Osteoblast (primary cell): ENCODE measurements around the gene CD40. TPM values are rescaled to one million over a fixed set of nuclear protein-coding genes. Genes with fewer than 3 reads are reported as not detected.

Experiments
- DNase-seq: peaks from one replicate; pipeline ENCODE4 v3.0.0; 2011; ENCODE audit warnings: low spot score, mixed read lengths; ENCODE audit not compliant: insufficient read length; ENCODE audit errors: missing footprints
- H2AFZ ChIP-seq: 2 replicates; pipeline ENCODE4 v1.6.0; 2011; ENCODE audit warnings: mild to moderate bottlenecking, low read length
- H3K27ac ChIP-seq: 2 replicates; pipeline ENCODE4 v1.5.1; 2011; ENCODE audit warnings: mild to moderate bottlenecking, low read depth, low read length, moderate library complexity
- H3K27me3 ChIP-seq: 2 replicates; pipeline ENCODE4 v1.6.0; 2012; ENCODE audit warnings: mild to moderate bottlenecking, control low read depth, inconsistent platforms, low read length, moderate library complexity; ENCODE audit not compliant: insufficient read depth
- H3K36me3 ChIP-seq: 2 replicates; pipeline ENCODE4 v1.5.1; 2011; ENCODE audit warnings: mild to moderate bottlenecking, low read length, control low read depth, moderate library complexity; ENCODE audit not compliant: insufficient read depth
- H3K4me1 ChIP-seq: 2 replicates; pipeline ENCODE4 v1.5.1; 2011; ENCODE audit warnings: mild to moderate bottlenecking, low read length, control low read depth, moderate library complexity; ENCODE audit not compliant: insufficient read depth
- H3K4me2 ChIP-seq: 2 replicates; pipeline ENCODE4 v1.6.0; 2011; ENCODE audit warnings: mild to moderate bottlenecking, low read length; ENCODE audit not compliant: insufficient read depth
- H3K4me3 ChIP-seq: fragments of 200-600 bp; sonication (generic); 3 replicates; pipeline ENCODE4 v1.5.1; 2012; ENCODE audit warnings: mild to moderate bottlenecking, low read length, inconsistent platforms; ENCODE audit not compliant: insufficient read depth
- H3K79me2 ChIP-seq: 2 replicates; pipeline ENCODE4 v1.6.0; 2012; ENCODE audit warnings: mild to moderate bottlenecking, low read length, control low read depth, inconsistent platforms; ENCODE audit not compliant: insufficient read depth
- H3K9me3 ChIP-seq: 2 replicates; pipeline ENCODE4 v1.5.1; 2011; ENCODE audit warnings: low read depth, low read length, control low read depth
- H4K20me1 ChIP-seq: 2 replicates; pipeline ENCODE4 v1.6.0; 2012; ENCODE audit warnings: mild to moderate bottlenecking, low read length, control low read depth; ENCODE audit not compliant: insufficient read depth
- CTCF ChIP-seq: IDR thresholded peaks from 2 replicates; pipeline ENCODE4 v1.5.1; 2011; ENCODE audit warnings: mild to moderate bottlenecking, low read depth, low read length, moderate library complexity; ENCODE audit errors: extremely low read depth
- total RNA-seq: library from RNA; depleted of rRNA; stranded (reverse); fragments of >200 nt; gene quantifications from 2 replicates; pipeline ENCODE4 v1.2.3, GENCODE V29; 2012

Gene CD40
- total RNA-seq, 1 donor: 2.5 TPM

GRCh38 chr20:46119547-46119946 lies 1.4 kb downstream of the CD40 start:
- no peak for TF ChIP-seq CTCF
- Histone ChIP-seq H3K36me3 (no peaks in the 10 kb centered on the region), H2AFZ (no peak overlapping the region), H3K27me3 (peaks cover 7% of the 10 kb centered on the region), H3K79me2 (no peaks in the 10 kb centered on the region), H4K20me1 (peaks cover 5% of the 10 kb centered on the region), H3K4me1 (peaks cover 13% of the 10 kb centered on the region), H3K4me3 (no peak overlapping the region), H3K4me2 (no peak overlapping the region), H3K27ac (no peak overlapping the region), H3K9me3 (no peaks in the 10 kb centered on the region)
- DNase-seq: no peak

- H3K4me2 ChIP-seq: no peak overlapping the region
- H2AFZ ChIP-seq: no peak overlapping the region
- no peak for TF ChIP-seq CTCF
- H4K20me1 ChIP-seq: peaks cover 5% of the 10 kb centered on the region
- H3K27me3 ChIP-seq: peaks cover 7% of the 10 kb centered on the region
- H3K27ac ChIP-seq: no peak overlapping the region
- H3K79me2 ChIP-seq: no peaks in the 10 kb centered on the region
- H3K36me3 ChIP-seq: no peaks in the 10 kb centered on the region
- no peak for DNase-seq
- H3K9me3 ChIP-seq: no peaks in the 10 kb centered on the region
- no peak overlapping the region for H3K4me3 ChIP-seq
- peaks cover 13% of the 10 kb centered on the region for H3K4me1 ChIP-seq
Observed at GRCh38 chr20:46120136-46120535, 2.0 kb downstream of the CD40 start.

- H3K79me2 ChIP-seq: no peaks in the 10 kb centered on the region
- H3K4me2 ChIP-seq: peak overlapping the region; percentile 15
- H3K9me3 ChIP-seq: no peaks in the 10 kb centered on the region
- H3K4me1 ChIP-seq: peaks cover 13% of the 10 kb centered on the region
- no peaks in the 10 kb centered on the region for H3K27me3 ChIP-seq
- no peak overlapping the region for H3K4me3 ChIP-seq
- H2AFZ ChIP-seq: no peak overlapping the region
- H3K36me3 ChIP-seq: no peaks in the 10 kb centered on the region
- DNase-seq: no peak
- H4K20me1 ChIP-seq: peaks cover 5% of the 10 kb centered on the region
- no peak for TF ChIP-seq CTCF
- no peak overlapping the region for H3K27ac ChIP-seq
Observed at GRCh38 chr20:46121184-46121930, 3.2 kb downstream of the CD40 start.

GRCh38 chr20:46122071-46122470 lies 4.0 kb downstream of the CD40 start:
- DNase-seq: peak; percentile 96
- H3K27me3 ChIP-seq: no peaks in the 10 kb centered on the region
- no peaks in the 10 kb centered on the region for H3K36me3 ChIP-seq
- no peaks in the 10 kb centered on the region for H3K9me3 ChIP-seq
- peak overlapping the region; percentile 15 for H3K4me2 ChIP-seq
- peaks cover 5% of the 10 kb centered on the region for H4K20me1 ChIP-seq
- peaks cover 13% of the 10 kb centered on the region for H3K4me1 ChIP-seq
- H3K4me3 ChIP-seq: no peak overlapping the region
- no peak overlapping the region for H2AFZ ChIP-seq
- H3K79me2 ChIP-seq: no peaks in the 10 kb centered on the region
- H3K27ac ChIP-seq: no peak overlapping the region
- TF ChIP-seq CTCF: no peak
